Heart left ventricle (tissue), 16 donors: ENCODE data around the gene SIPA1L2. TPM values are rescaled to one million over a fixed set of nuclear protein-coding genes. Genes with fewer than 3 reads are reported as not detected.

Experiments
- ATAC-seq, 4 donors: fragments of 200-7000 bp; cut with Tn5 transposase; one replicate each; pipeline ENCODE4 v1.9.1; 2020 to 2022; ENCODE audit warnings: moderate library complexity in 4 of 4, mild to moderate bottlenecking in 3 of 4, moderate number of reproducible peaks in 1 of 4
- DNase-seq, 5 donors: peaks; one replicate each; pipeline ENCODE4 v3.0.0-alpha.2; 2020
- H3K27ac ChIP-seq, 12 donors: fragments of 200-600 bp; sonication (generic) in 4 of 12; one replicate each; pipeline versions ENCODE4 v1.5.0 to v1.8.0; 2016 to 2022; ENCODE audit warnings: mild to moderate bottlenecking in 2 of 12
- H3K27me3 ChIP-seq, 9 donors: fragments of 200-600 bp; sonication (generic) in 2 of 9; one replicate each; pipeline versions ENCODE4 v1.5.1 to v1.8.0; 2016 to 2022; ENCODE audit warnings: mild to moderate bottlenecking in 3 of 9
- H3K36me3 ChIP-seq, 9 donors: fragments of 200-600 bp; sonication (generic) in 2 of 9; one replicate each; pipeline versions ENCODE4 v1.5.0 to v1.8.0; 2018 to 2022; ENCODE audit warnings: mild to moderate bottlenecking in 2 of 9
- H3K4me1 ChIP-seq, 12 donors: fragments of 200-600 bp; sonication (generic) in 4 of 12; one replicate each; pipeline versions ENCODE4 v1.5.0 to v1.8.0; 2016 to 2022; ENCODE audit warnings: mild to moderate bottlenecking in 3 of 12
- H3K4me3 ChIP-seq, 12 donors: fragments of 200-600 bp; sonication (generic) in 4 of 12; one replicate each; pipeline versions ENCODE4 v1.5.0 to v1.8.0; 2017 to 2022; ENCODE audit warnings: mild to moderate bottlenecking in 9 of 12, moderate library complexity in 4 of 12
- H3K9me3 ChIP-seq, 12 donors: fragments of 200-600 bp; sonication (generic) in 4 of 12; one replicate each; pipeline versions ENCODE4 v1.5.0 to v1.8.0; 2016 to 2022; ENCODE audit warnings: mild to moderate bottlenecking in 1 of 12
- CTCF ChIP-seq, 12 donors: fragments of 200-600 bp; sonication (generic) in 4 of 12; IDR thresholded peaks; one replicate each; pipeline versions ENCODE4 v1.5.0 to v1.8.0; 2018 to 2022; ENCODE audit warnings: antibody characterized with exemption in 12 of 12, mild to moderate bottlenecking in 5 of 12
- POLR2A ChIP-seq, 2 donors: fragments of 450-650 bp; IDR thresholded peaks; one replicate each; pipeline ENCODE4 v1.6.1; 2017; ENCODE audit warnings: antibody characterized with exemption in 2 of 2, mild to moderate bottlenecking in 2 of 2, moderate library complexity in 2 of 2
- WGBS, 4 donors: extraction: QIAGEN DNeasy Blood & Tissue Kit in 2 of 4; methylation state at CpG; one replicate each; pipeline versions ENCODE4 v1.1.5 to v1.1.7; 2013 to 2018; 5-methylcytosine and 5-hydroxymethylcytosine counted together
- intact Hi-C, 10 donors: fragments of 100-400 bp; cut with DNase I; formaldehyde crosslinking; loops; one replicate each; pipeline versions ENCODE4 v1.11.1 to v1.14.2; 2022
- polyA plus RNA-seq, 2 donors: library from polyadenylated mRNA; stranded (reverse); fragments of 200-250 nt; gene quantifications; one replicate each; pipeline ENCODE4 v1.2.3, GENCODE V29; 2013
- total RNA-seq, 9 donors: library from RNA; depleted of rRNA in 2 of 9; stranded (reverse); fragments of >200 nt in 2 of 9; fragmentation: NEBNext Ultra II Directional in 3 of 9; extraction: Animal tissue kit (Norgen Biotek cat#: 25700) in 3 of 9; gene quantifications; one replicate each; pipeline versions ENCODE4 v1.1.0 to v1.2.4, GENCODE V29; 2016 to 2023
- donor health status: ischemic (EF 13 %, LVEDD 7.1; RV severe dilation, severe dysfunction).
- donor health status: healthy with polysubstance abuse.
- donor health status: DM: no; HTN: yes; CAD: no.
- donor health status: DM: no; HTN: no; CAD: no.
- donor health status: ischemic (EF 25% LVEDD 6.9; RV normal size, moderate dysfunction).
- donor health status: ischemic (EF 25% LVEDD 5.7; RV mildly dilated, moderate dysfunction).
- donor health status: healthy.
- donor health status: DM: yes; HTN: yes; CAD: no.
- donor health status: ischemic (EF 35%, LVEDD 5.7; RV mildly dilated, moderate dysfunction).
- donor health status: nonischemic (EF 11% LVEDD 7.7; RV severe dilation, severe dysfunction).
- donor health status: DM: yes; HTN: yes; CAD: no.
- donor health status: PGD.
- donor health status: ischemic (EF 29% LVEDD 5.4; RV normal size, mild dysfunction).
- donor health status: nonischemic (EF 23%, LVEDD 6.1; RV moderate dilation, normal function).

Gene SIPA1L2
- total and polyA plus RNA-seq, 11 donors: 18.1 to 148 (median 102) TPM

- DNase-seq (no peak), ATAC-seq (no peak)
- Histone ChIP-seq H3K9me3 (no peaks in the 10 kb centered on the region), H3K27me3 (no peaks in the 10 kb centered on the region), H3K36me3 (no peaks in the 10 kb centered on the region), H3K27ac (no peak overlapping the region), H3K4me3 (no peak overlapping the region), H3K4me1 (no peaks in the 10 kb centered on the region)
- TF ChIP-seq POLR2A (IDR thresholded peaks at IDR 0.05) (no peak), CTCF (IDR thresholded peaks at IDR 0.05) (peak in 1 of 12 donors; percentile 9)
- intact Hi-C loops: loop anchor here in 3 of 10 donors (5.0 to 10.0 kb wide), 3 partner anchors 72 to 379 kb away; no protein-coding TSS in a partner anchor
These were observed 13.3 kb upstream of the SIPA1L2 start for GRCh38 chr1:232643251-232643650.

- 66 to 74% (median 71%) methylated on average over 6 of the region's 6 CpGs for WGBS, 4 donors
- Histone ChIP-seq H3K9me3 (no peaks in the 10 kb centered on the region), H3K4me1 (no peaks in the 10 kb centered on the region), H3K27me3 (no peaks in the 10 kb centered on the region), H3K4me3 (no peak overlapping the region), H3K27ac (no peak overlapping the region), H3K36me3 (no peaks in the 10 kb centered on the region)
- ATAC-seq: no peak
- DNase-seq: no peak
- TF ChIP-seq POLR2A (IDR thresholded peaks at IDR 0.05) (no peak), CTCF (IDR thresholded peaks at IDR 0.05) (no peak)
- intact Hi-C loops: loop anchor here in 3 of 10 donors (5.0 to 10.0 kb wide), 3 partner anchors 73 to 381 kb away; no protein-coding TSS in a partner anchor
These were observed 11.6 kb upstream of the SIPA1L2 start for GRCh38 chr1:232641507-232641906.

GRCh38 chr1:232636799-232637198 lies 6.9 kb upstream of the SIPA1L2 start:
- Histone ChIP-seq H3K27me3 (no peaks in the 10 kb centered on the region), H3K4me1 (peaks cover 0 to 8% (median 0%) of the 10 kb centered on the region in 12 donors), H3K27ac (no peak overlapping the region), H3K4me3 (no peak overlapping the region), H3K36me3 (no peaks in the 10 kb centered on the region), H3K9me3 (no peaks in the 10 kb centered on the region)
- WGBS, 4 donors: 82 to 96% (median 89%) methylated on average over 2 of the region's 2 CpGs
- DNase-seq: no peak
- intact Hi-C loops: loop anchor here (1.0 to 10.0 kb wide), 19 partner anchors 156 to 882 kb away; partner anchors contain the start of genes MAP10 (in 4 of the 10) and NTPCR (in 2 of the 10)
- TF ChIP-seq CTCF (IDR thresholded peaks at IDR 0.05) (no peak), POLR2A (IDR thresholded peaks at IDR 0.05) (no peak)
- ATAC-seq: no peak

GRCh38 chr1:232635778-232636356 lies 5.9 kb upstream of the SIPA1L2 start:
- DNase-seq: no peak
- intact Hi-C loops: loop anchor here (1.0 to 10.0 kb wide), 21 partner anchors 156 to 881 kb away; partner anchors contain the start of genes MAP10 (in 4 of the 10) and NTPCR (in 2 of the 10)
- H3K4me1 ChIP-seq: peaks cover 0 to 12% (median 3%) of the 10 kb centered on the region in 12 donors
- no peaks in the 10 kb centered on the region for H3K9me3 ChIP-seq
- no peaks in the 10 kb centered on the region for H3K36me3 ChIP-seq
- no peak overlapping the region for H3K27ac ChIP-seq
- TF ChIP-seq POLR2A (IDR thresholded peaks at IDR 0.05) (no peak), CTCF (IDR thresholded peaks at IDR 0.05) (peak; percentile 69 to 91 (median 83))
- no peak overlapping the region for H3K4me3 ChIP-seq
- peak; percentile 34 to 72 (median 60) for ATAC-seq
- WGBS, 4 donors: 0 to 1% (median 0%) methylated on average over 3 of the region's 3 CpGs
- H3K27me3 ChIP-seq: no peaks in the 10 kb centered on the region
